ENCODE measurements around the gene ZIC1.

The ZIC1 gene

GRCh38 chr3:147410116-147410525, 956 bp downstream of the ZIC1 start:
- H3K27me3 Mint-ChIP-seq (ENCODE audit: low read depth) = peaks cover 97% of the 10 kb centered on the region
- no peaks in the 10 kb centered on the region for H3K9me3 Mint-ChIP-seq
- H3K4me3 Mint-ChIP-seq = peak overlapping the region; percentile 78 to 94 (median 87)
- peaks cover 33% of the 10 kb centered on the region for H3K4me1 Mint-ChIP-seq
- peaks cover 33% of the 10 kb centered on the region for H3K36me3 Mint-ChIP-seq (ENCODE audit: low read depth)
- TF ChIP-seq CTCF (IDR thresholded peaks at IDR 0.05; ENCODE audit: unreplicated experiment in 3 of 3) = no peak
- H3K27ac Mint-ChIP-seq = no peak overlapping the region

- Mint-ChIP-seq H3K36me3 (ENCODE audit: low read depth) (peaks cover 33% of the 10 kb centered on the region), H3K4me3 (peak overlapping the region; percentile 78 to 94 (median 87)), H3K27me3 (ENCODE audit: low read depth) (peaks cover 97% of the 10 kb centered on the region), H3K9me3 (no peaks in the 10 kb centered on the region), H3K4me1 (peaks cover 36% of the 10 kb centered on the region), H3K27ac (peak overlapping the region; percentile 89 to 94 (median 93))
- no peak for TF ChIP-seq CTCF (IDR thresholded peaks at IDR 0.05; ENCODE audit: unreplicated experiment in 3 of 3)
Measured at GRCh38 chr3:147410526-147411237, 1.5 kb downstream of the ZIC1 start.

- Mint-ChIP-seq H3K36me3 (ENCODE audit: low read depth) (peaks cover 33% of the 10 kb centered on the region), H3K27me3 (ENCODE audit: low read depth) (peaks cover 97% of the 10 kb centered on the region), H3K9me3 (no peaks in the 10 kb centered on the region), H3K27ac (peak overlapping the region; percentile 89 to 94 (median 93)), H3K4me3 (peak overlapping the region; percentile 78 to 94 (median 87)), H3K4me1 (peaks cover 37% of the 10 kb centered on the region)
- no peak for TF ChIP-seq CTCF (IDR thresholded peaks at IDR 0.05; ENCODE audit: unreplicated experiment in 3 of 3)
Measured at GRCh38 chr3:147411238-147411814, 2.2 kb downstream of the ZIC1 start.

GRCh38 chr3:147411815-147412241, 2.7 kb downstream of the ZIC1 start:
- Mint-ChIP-seq H3K9me3 (no peaks in the 10 kb centered on the region), H3K4me1 (peaks cover 32% of the 10 kb centered on the region), H3K4me3 (peak overlapping the region; percentile 78 to 94 (median 87)), H3K27ac (peak overlapping the region; percentile 89 to 94 (median 93)), H3K36me3 (ENCODE audit: low read depth) (peaks cover 33% of the 10 kb centered on the region), H3K27me3 (ENCODE audit: low read depth) (peaks cover 97% of the 10 kb centered on the region)
- no peak for TF ChIP-seq CTCF (IDR thresholded peaks at IDR 0.05; ENCODE audit: unreplicated experiment in 3 of 3)

GRCh38 chr3:147412261-147412916, 3.2 kb downstream of the ZIC1 start:
- Mint-ChIP-seq H3K9me3 (no peaks in the 10 kb centered on the region), H3K27ac (peak overlapping the region; percentile 89 to 94 (median 93)), H3K4me3 (peak overlapping the region; percentile 78 to 94 (median 87)), H3K4me1 (peaks cover 29% of the 10 kb centered on the region), H3K27me3 (ENCODE audit: low read depth) (peaks cover 97% of the 10 kb centered on the region), H3K36me3 (ENCODE audit: low read depth) (peaks cover 33% of the 10 kb centered on the region)
- TF ChIP-seq CTCF (IDR thresholded peaks at IDR 0.05; ENCODE audit: unreplicated experiment in 3 of 3) = no peak
